ENCODE results near the gene SDHAF1. TPM values are rescaled to one million over a fixed set of nuclear protein-coding genes. Genes with fewer than 3 reads are reported as not detected.
"Not testable (repeated sequence)": the region's sequence is repeated elsewhere in the genome, so short reads cannot be mapped to it uniquely, and the experiment has no call there.

The SDHAF1 gene
- 10.6 TPM for total RNA-seq

DNA sequence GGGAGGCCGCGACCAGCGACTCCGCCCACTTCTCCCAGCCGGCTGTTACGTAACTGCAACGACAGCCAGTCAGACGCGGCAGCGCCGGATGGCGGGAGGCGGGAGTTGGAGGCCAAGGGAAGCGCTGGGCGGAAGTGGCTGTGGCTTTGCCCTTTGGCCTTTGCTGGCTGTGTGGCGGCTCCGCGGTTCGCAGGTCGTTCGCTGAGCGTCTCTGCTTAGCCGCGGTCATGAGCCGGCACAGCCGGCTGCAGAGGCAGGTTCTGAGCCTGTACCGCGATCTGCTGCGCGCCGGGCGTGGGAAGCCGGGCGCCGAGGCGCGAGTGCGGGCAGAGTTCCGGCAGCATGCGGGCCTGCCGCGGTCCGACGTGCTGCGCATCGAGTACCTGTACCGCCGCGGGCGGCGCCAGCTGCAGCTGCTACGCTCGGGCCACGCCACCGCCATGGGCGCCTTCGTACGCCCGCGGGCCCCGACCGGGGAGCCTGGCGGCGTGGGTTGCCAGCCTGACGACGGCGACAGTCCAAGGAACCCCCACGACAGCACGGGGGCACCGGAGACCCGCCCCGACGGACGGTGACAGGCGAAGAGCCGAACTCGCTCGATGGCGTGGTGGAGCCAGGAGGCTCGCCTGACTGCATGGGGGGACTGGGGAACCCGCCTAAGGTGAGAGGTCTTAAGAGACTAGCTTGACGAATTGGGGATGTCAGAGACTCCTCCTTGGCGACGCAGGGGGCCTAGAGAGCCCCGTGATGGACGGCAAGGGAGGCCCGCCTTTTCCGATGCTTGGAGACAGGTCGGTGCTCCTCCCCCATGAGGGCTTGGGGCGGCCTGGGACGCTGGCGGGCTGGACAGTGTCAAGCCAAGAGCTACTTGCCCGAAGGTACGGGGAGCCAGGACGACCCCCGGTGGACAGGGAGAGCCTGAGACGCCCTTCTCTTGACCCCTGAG lies at the start of gene SDHAF1:
Gene SDHAF1, plus strand, starts transcription at position 141 of the 946 bp plus-strand sequence. Its CDS starts 87 bp downstream, at position 228.
- DNase-seq = peak; percentile 95

DNA sequence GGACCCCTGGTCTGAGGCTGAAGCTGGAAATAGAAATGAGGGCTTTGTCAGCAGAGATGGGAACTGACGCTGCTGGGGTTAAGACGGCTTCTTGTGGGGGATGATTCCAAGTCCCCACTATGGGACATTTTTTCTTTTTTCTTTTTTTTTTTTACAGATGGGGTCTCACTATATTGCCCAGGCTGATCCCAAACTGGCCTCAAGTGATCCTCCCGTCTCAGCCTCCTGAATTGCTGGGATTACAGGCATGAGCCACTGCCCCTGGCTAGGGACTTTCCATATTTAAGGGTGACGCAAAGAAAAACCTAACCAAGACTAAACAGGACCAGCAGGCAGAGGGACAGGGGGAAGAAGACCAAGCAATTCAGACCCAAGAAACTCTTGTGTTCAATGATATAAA lies 48.8 kb upstream of the SDHAF1 start:
- no peak for DNase-seq

DNA sequence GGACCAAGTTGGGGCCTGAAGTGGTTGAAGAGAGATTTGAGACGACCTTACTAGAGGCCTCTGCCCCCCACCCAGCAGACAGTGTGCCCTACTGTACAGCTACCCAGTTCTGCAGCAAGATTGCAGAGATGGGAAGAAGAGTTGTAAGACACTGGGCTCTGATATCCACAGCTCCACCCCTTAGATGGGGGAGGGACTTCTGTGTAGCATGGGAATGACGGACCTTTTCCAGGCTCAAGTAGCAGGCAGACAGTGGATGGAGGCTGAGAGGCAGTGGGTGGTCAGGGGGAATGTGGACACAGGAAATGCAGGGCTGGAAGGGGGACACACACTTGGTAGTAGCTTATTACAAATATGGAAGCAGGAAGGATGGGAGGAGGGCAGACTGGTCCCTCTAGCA lies 45.9 kb upstream of the SDHAF1 start:
- DNase-seq = no peak

- no peak for DNase-seq
Observed at GRCh38 chr19:35955881-35956634, 38.9 kb upstream of the SDHAF1 start.

DNA sequence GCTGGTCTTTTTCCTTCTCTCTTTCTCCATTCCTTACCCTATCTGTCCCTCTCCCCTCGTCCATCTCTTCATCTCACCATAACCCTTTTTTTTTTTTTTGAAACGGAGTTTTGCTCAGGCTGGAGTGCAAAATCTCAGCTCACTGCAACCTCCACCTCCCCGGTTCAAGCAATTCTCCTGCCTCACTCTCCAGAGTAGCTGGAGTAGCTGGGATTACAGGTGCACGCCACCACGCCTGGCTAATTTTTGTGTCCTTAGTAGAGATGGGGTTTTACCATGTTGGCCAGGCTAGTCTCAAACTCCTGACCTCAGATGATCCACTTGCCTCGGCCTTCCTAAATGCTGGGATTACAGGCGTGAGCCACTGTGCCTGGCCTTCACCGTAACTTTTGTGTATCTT lies 37.6 kb upstream of the SDHAF1 start:
- DNase-seq = not testable (repeated sequence)

DNA sequence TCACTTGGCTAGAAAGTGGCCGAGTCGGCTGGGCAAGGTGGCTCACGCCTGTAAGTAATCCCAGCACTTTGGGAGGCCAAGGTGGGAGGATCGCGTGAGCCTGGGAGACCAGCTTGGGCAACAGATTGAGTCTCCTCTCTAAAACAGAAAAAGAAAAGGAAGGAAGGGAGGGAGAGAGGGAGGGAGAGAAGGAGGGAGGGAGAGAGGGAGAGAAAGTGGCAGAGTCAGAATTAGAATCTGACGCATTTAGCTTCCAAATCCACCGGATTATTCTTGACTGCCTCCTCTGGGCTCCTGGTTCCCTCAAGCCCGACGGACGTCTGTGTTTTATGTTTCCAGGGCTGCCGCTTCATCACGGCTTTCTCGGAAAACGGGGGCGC lies 36.3 kb upstream of the SDHAF1 start:
- DNase-seq = no peak

DNA sequence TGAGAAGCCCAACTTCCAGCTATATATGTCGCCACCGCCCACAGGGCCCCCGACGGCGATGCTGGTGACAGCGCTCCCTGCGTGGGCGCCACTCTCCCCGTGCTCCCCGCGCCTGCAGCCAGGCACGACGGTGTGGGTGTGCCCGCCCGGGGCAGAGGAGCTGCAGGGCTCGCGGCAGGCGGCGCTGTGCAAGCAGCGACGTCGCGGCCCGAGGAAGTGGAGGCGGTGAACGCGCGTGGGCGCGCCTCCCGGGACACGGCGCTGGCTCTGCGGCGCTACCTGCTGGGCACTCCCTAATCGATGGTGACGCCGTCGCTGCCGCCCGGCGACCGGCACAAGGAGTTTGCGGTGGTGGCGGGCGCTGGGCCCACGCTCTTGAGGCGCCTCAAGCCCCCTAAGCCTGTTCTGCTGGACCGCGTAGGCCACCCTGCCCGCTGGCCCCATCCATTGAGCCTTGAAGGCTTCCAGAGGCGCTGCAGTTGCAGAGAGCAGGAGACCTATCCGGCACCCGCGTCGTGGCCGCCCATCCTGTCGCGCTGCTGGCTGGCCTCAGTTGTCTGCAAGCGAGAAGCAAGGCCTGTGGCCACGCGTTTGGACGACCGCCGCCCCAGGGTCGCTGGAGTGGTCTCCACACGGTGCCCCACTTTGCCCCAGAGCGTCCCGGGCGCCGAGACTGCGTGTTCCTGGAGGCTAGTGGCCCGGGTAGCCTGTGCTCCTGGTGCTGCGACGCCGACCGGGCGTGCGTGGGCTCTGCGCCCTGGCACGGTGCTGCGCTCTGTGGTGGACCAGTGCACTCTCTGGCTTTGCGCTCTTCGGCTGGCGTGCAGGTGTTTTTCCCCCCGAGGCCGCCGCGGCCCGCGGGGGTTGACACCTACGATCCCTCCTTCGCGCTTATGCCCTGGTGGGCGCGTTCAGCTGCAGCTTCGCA lies 35.7 kb upstream of the SDHAF1 start:
- DNase-seq = peak; percentile 46

- DNase-seq = no peak
Observed at GRCh38 chr19:35959968-35960320, 35.0 kb upstream of the SDHAF1 start.

DNA sequence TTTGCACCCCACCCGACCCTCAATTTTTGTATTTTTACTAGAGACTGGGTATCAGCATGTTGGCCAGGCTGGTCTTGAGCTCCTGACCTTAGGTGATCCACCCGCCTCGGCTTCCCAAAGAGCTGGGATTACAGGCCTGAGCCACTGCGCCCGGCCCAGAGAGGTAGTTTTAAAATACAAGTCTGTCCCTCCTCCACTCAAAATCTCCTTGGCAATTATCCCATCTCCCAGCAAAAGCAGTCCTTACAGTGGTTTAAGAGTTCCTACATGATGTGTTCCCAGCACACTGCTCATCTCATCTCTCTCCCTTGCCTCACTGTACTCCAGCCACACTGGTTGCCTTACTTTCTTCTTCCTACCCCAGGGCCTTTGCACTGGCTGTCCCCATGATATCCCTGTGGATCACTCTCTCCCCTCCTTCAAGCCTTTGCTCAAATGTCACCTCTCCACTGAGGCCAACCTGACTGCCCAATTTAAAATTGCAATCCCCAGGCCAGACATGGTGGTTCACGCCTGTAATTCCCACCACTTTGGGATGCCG lies 34.5 kb upstream of the SDHAF1 start:
- DNase-seq = no peak

GRCh38 chr19:35963514-35963913 lies 31.5 kb upstream of the SDHAF1 start:
- no peak for DNase-seq

- no peak for DNase-seq
Observed at GRCh38 chr19:35966771-35967170, 28.2 kb upstream of the SDHAF1 start.

- DNase-seq = no peak
Observed at GRCh38 chr19:35973487-35973886, 21.5 kb upstream of the SDHAF1 start.

DNA sequence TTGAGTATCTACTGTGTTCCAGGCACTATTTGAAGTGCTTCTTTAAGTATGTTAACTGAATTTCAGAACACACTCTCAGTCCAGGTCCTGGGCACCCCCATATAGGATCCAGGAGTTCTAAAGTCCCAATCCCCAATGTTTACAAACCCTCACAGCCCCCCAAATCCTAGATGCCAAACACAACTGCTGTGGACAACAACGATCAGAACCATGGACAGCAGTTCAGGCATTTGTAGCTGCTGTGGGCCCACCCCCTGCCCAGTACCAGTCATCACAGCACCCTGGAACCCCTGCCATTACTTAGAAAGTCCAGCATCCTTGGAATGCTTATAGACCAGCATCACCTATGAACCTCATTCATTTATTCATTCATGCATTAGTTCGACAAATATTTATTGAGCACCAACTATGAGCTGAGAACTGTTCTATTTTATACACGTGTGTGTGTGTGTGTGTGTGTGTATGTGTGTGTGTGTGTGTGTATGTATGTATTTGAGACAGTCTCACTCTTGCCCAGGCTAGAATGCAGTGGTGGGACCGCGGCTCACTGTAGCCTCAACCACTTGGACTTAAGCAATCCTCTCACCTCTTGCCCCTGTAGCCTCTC lies 19.3 kb upstream of the SDHAF1 start:
- no peak for DNase-seq

DNA sequence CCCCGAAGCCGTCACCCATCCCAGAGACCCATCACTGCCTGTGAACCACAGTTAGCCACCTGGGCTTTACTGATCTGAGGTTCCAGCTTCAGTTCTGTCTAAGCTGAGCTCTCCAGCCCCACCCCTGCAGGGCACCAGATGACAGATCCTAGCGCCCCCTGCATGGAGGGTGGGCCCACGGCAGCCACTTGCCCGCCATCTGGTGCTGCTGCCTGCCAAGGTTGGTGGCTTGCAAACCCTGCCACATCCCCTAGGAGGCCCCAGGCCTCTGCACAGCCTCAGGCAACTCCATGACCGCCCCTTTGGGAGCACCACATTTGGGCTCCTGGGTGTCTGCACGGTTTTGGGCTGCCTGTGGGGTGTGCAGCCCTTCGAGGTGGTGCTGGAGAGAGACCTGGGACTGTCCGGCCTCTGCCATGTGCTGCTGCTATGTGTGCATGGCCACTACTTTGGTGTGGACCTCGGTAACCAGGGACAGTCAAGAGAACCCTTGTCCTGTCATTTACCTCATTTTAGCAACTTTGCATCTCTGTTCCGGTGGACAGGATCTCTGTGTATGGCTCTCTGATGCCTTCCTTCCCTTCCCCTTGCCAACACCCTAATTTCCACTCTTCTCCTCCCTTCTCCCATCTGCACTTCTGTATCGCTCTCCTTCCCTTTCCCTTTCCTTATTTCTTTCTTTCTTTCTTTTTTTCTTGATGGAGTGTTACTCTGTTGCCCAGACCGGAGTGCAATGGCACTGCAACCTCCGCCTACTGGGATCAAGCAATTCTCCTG lies 17.4 kb upstream of the SDHAF1 start:
- DNase-seq = no peak

DNA sequence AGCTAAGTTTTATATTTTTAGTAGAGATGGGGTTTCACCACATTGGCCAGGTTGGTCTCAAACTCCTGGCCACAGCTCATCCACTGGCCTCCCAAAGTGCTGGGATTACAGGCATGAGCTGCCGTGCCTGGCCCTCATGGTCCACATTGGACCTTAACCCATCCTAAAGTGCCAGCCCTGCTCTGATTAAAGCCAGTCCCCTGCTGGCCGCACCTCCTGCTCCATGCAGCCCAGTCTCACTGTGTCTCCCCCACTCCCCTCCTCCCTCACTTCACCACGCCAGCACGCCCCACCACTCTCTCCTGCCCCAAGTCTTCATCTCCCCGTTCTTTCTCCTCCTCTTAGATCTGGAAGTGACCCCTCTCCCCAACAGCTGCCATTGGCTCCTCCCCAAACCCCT lies 16.7 kb upstream of the SDHAF1 start:
- no peak for DNase-seq

- DNase-seq = no peak
Observed at GRCh38 chr19:35978832-35979365, 16.1 kb upstream of the SDHAF1 start.

DNA sequence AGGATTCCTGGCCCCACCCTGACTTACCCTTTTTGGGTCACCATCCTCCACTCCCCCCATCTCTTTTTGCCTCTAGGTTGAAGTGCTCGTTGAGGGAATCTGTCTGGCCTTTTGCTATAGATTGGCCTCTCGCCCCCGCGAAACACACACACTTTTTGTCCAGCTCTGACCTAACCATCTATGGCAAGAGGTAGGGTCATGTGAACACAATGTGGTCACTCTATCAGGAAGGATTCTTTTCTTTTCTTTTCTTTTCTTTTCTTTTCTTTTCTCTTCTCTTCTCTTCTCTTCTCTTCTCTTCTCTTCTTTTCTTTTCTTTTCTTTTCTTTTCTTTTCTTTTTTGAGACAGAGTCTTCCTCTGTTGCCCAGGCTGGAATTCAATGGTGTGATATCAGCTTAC lies 14.0 kb upstream of the SDHAF1 start:
- DNase-seq = not testable (repeated sequence)

DNA sequence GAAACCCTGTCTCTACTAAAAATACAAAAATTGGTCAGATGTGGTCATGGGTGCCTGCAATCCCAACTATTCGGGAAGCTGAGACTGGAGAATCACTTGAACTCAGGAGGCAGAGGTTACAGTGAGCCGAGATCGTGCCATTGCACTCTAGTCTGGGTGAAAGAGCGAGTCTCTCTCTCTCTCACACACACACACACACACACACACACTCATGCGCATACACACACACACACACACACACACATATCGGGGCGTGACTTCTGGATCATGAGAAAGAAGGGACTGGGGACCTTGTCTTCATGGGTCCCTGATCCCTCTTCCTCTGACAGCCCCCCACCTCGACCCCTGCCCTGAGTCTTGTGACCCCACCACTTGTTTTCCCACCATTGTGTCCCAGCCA lies 11.8 kb upstream of the SDHAF1 start:
- DNase-seq = no peak

- DNase-seq = no peak
Observed at GRCh38 chr19:35986111-35986510, 8.9 kb upstream of the SDHAF1 start.
